NCI-H524 treated with DMSO at 0.1 percent for 48 hours (cell line): Measurements from ENCODE around the gene GJB2.

ENCODE experiments used
- DNase-seq: peaks from one replicate; lab custom pipeline; 2025; lab: John Stamatoyannopoulos, UW

The GJB2 gene

DNA sequence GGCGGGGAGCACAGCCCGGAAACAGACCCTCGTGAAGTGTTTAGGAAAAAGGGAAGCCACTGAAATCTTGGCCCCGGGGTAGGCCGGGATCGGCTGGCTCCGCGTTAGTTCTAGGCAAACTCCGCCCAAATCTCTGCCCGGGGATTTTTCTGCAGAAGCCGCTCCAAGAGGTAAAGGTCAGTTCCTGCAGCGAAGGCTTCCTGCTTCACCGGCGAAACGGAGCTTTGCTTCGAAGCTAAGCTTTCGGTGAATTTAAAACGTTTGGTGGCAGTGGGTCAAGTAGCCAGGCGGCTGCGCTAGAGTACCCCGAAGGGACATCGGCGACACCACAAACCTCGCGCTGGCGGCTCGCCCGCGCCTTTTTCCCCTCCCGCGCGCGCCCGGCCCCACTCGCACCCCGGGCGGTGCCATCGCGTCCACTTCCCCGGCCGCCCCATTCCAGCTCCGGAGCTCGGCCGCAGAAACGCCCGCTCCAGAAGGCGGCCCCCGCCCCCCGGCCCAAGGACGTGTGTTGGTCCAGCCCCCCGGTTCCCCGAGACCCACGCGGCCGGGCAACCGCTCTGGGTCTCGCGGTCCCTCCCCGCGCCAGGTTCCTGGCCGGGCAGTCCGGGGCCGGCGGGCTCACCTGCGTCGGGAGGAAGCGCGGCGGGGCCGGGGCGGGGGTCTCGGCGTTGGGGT is 441 bp downstream of the GJB2 start:
- no peak for DNase-seq

DNA sequence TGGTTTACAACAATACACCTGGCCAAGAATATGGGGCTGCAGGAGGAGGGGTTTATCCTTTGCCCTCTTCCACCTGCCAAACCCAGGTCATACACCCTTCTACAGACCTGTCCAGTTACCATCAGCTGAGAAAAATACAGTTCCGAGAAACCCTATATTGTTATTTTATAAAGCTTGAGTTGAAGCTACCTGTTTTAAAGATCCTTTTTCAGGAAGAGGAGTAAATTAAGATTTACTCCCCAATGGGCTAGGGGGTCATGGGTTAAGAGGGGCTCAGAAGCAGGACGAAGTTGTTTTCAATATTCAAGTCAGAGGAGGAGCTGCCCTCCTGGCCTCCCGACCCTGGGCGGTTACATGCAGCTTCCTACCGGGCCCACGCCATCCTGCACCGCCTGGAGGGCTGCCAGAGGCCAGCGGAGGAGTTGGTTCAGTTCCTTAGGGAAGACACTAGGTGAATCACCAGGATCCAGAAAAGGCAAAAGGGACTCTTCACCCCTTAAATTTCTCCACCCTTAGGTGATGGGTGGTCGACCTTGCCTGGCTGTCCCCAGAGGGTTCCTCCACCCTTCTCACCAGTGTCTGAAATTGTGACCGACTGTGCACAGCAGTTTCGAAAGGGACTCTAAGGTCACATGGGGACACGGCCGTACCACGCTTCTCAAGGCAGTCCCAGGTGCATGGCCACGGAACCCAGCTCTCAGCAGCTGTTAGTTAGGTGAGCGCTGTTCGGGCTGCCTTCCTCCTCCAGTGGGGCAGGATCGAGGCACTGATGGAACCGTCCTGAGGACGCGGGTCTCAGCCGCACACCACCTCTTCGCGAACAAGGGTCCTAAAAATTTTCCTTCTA is 1.2 kb downstream of the GJB2 start:
- DNase-seq, result no peak

DNA sequence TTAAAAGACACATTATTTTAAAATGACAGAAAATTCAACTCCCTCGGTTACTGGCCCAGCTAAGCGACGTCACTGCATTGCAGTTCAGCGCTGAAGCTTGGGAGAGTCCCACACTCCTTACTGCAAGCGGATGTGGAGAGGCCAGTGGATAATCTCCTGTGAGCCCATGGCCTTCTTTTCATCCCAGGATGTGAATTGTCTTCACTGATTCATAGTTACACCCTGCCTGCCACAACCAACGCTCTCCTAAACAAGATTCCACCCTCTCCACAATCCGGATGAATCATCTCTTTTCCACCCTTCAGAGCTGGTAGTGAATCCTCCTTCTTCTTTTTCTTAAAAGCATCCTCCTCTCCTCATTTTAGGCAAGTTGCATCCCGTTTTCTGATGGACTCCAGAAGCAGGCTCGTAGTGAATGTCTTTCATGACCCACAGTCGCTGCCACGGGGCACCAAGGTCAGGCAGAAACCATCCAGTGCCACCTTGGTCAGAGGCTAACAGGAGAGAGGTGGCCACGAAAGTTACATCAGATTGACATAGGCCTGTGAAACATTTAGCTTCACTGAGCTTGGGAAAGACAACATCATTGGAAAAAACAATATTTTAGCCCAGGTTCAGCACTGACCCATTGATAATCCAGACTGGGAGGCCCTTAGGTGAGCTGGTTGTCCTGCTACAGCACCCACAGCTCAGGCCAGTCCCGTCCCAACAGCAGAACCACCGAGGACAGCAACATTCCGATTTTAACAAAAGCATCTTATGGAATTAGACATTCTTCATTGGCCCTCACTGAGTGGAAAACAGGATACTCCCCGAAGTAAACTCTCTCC is 2.0 kb downstream of the GJB2 start:
- DNase-seq, result no peak

DNA sequence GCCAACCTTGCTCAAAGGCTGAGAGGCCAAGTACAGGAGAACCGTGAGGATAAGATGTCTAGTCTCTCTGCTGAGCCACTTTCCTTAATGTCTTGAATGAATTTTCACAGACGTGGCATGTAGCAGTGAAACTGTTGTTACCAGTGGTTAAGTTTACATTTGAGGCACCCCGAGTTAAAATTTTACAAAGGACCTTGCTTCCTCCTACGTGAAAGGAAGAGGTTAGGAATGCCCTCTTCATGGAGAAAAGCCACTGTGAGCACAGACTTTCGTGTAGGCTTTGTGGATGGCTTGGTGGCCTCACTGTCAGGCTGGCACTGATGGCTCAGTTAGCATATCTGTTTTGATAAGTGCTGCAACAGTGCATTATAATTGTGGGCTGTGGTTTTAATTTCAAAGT is 2.7 kb downstream of the GJB2 start:
- DNase-seq, result no peak

DNA sequence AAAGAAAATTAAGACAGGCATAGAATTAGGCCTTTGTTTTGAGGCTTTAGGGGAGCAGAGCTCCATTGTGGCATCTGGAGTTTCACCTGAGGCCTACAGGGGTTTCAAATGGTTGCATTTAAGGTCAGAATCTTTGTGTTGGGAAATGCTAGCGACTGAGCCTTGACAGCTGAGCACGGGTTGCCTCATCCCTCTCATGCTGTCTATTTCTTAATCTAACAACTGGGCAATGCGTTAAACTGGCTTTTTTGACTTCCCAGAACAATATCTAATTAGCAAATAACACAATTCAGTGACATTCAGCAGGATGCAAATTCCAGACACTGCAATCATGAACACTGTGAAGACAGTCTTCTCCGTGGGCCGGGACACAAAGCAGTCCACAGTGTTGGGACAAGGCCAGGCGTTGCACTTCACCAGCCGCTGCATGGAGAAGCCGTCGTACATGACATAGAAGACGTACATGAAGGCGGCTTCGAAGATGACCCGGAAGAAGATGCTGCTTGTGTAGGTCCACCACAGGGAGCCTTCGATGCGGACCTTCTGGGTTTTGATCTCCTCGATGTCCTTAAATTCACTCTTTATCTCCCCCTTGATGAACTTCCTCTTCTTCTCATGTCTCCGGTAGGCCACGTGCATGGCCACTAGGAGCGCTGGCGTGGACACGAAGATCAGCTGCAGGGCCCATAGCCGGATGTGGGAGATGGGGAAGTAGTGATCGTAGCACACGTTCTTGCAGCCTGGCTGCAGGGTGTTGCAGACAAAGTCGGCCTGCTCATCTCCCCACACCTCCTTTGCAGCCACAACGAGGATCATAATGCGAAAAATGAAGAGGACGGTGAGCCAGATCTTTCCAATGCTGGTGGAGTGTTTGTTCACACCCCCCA is 3.8 kb downstream of the GJB2 start:
- no peak for DNase-seq

DNA sequence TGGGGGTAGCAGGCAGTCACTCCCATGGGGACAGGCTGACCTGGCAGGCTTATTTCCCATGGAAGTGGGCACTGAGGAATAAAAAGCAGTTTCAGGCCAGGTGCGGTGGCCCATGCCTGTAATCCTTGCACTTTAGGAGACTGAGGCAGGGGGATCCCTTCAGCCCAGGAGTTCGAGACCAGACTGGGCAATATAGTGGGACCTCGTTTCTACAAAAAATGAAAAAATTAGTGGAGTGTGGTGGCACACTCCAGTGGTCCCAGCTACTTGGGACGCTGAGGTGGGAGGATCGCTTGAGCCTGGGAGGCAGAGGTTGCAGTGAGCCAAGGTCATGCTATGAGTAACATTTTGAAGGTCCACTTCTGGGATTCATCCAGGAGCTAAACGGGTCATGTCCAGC is 6.0 kb downstream of the GJB2 start:
- no peak for DNase-seq

DNA sequence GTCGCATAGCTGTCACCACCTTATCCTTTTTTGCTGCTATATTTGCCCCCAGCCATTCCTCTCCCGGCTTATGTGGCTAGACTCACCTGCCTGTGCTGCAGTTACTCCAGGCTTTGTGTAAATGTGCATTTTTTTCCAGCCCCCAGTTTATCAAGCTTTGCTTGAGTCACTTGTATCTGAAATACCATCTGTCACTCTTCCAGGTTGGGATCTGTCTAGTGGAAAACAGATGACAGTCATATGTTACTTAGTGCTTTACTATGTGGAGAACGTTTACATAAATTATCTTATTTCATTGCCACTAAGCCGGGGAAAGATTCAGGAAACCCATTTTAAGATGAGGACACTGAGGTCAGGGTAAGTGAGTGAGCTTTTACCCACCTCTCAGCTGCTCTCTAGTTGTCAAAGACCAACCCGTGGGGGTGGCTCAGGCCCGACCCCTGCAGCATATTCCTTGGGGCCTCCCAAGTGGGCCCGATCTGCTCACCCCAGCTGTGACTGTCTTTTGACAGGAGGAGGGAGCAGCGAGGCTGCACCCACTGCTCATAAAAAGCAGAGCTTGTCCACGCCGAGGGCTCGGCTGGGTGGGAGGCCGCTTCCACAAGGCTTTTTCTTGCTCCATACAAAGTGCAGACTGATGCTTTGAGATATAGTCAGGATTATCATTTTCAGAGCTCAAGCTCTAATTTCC is 7.2 kb downstream of the GJB2 start:
- peak; percentile 81 for DNase-seq

DNA sequence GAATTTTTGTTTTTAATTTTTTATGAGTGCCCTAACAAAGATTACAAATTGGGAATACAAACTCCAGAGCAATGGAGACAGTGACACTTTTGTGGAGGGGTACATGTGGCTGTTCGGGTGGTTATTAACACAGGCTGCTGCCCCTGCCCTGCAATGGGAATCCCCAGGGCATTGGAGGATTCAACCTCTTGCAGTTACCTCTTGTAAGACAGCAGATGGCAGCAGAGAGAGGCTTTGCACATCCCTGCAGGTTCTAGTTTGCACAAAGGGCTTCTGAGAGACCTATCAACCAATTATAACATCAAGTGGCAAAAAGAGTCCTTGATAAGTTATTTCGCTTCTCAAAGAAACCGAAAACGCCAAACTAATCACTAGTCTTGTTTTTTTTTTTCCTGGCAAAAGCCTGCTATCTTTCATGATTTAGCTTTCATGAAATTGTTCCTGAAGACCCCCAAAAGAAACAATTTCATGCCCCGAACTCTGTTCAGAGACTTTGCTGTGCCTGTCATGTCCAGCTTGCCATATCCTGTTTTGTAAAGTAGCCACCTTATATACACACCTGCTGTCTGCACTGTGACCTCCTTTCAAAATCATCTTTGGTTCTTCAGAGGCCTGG is 10.4 kb downstream of the GJB2 start:
- peak; percentile 60 for DNase-seq

DNA sequence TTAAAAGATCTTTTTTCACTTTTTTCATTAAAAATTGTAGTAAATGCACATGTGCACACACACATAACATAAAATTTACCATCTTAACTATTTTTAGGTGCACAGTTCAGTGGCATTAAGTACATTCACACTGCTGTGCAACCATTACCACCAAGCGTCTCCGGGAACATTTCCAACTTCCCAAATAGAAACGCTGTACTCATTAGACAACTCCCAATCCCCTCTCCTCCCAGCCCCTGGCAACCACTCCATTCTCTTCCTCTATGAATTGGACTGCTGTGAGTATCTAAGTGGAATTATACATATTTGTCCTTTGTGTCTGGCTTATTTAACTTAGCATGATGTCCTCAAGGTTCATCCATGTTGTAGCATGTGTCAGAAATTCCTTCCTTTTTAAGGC is 11.6 kb downstream of the GJB2 start:
- no peak for DNase-seq

DNA sequence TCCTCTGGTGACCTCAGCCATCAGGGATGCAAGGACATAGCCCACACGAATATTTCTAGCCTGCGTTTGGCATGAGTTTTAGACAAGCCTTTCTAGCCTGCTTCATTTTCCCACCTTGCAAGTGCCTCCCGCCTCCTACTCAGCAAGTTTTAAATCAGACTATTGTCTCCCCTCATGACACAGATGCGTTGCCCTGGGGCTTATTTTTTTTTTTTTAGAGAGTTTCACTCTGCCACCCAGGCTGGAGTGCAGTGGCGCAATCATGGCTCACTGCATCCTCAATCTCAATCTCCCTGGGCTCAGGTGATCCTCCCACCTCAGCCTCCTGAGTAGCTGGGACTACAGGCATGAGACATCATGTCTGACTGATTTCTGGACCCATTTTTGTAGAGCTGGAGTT is 14.6 kb downstream of the GJB2 start:
- no peak for DNase-seq

DNA sequence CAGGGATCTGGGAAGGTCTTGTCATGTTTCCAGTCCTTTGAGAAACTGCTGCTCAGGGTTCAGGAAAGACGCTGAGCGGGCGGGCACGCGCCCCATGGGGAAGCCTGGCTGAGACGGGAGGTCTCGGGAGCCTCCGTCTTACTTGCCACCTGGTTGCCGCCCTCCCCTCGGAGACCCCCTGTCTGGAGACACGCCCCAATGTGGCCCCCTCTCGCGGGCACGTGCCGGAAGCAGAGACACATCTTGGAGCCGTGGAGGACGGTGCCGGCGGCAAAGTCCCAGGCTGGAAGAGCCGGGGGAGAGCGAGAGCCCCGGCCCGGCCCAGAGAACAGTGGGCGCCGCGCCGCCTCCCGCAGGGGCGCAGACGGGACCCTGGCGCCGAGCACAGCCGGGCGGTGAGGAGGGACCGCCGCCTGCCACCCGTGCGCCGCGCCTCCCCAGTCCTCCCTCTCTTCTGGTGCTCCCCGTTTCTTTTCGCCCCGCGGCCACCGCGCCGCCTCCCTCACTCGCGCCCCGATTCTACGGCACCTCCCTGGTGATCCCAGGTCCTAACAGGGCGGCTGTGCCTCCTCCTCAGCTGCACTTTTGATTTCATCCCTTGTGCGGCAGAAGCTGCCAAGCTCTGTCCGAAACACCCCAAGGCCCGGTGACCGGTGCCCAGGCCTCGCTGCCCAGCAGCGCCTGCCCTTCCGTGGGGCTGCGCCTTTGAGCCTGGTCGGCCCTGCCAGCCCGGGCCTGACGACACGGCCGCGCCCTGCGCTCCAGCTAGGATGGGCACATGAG is 15.5 kb downstream of the GJB2 start:
- no peak for DNase-seq

DNA sequence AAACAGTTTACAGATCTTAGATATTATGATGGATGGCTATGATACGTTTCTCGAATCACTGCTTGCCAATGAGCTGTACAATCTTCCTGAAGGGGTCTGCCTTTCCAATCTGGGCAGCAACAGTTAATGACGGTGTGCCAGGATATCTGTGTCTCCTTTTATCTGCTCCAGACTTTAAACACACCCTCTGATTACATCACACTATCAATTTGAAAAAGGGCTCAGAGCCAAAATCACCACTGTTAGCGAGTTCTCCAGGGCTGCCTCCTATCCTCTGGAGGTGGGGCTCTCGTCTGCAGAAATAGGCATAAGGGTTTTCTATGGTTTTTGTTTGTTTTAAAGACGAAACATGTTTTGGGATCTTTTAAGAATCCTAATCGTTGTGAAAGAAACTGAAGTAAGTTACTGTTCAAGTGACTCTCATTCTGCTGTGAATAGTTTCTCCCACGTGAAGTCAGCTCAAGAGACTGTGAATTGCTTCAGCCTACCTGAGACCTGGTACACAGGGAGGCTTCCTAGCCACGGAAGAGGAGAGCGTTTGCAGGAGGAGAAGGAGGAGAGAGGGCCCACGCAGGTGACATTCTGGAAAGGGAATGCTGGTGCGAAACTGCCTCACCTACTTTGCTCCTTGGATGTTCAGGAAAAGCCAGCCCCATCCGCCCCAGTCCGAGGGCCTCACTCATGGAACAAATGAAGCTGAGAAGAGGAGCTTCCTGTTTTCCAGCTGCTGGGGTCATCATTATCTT is 16.7 kb downstream of the GJB2 start:
- no peak for DNase-seq

DNA sequence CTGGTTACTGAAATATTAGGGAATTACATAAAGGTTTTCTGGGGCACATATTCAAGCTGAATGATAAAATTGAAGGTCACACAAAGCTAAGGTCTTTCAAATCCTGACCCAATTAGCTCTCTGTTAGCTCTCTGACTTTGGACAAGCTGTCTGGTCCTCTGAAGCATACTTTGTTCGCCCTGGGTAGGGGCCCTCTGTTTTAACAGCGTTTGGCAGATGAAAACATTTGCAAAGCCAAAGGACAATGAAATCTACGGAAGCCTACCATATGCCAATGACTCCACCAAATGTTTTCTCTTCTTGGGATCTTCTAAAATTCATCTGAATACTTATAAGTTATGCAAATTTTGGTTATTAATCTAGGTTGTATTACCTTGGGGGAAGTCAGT is 17.3 kb downstream of the GJB2 start:
- no peak for DNase-seq

DNA sequence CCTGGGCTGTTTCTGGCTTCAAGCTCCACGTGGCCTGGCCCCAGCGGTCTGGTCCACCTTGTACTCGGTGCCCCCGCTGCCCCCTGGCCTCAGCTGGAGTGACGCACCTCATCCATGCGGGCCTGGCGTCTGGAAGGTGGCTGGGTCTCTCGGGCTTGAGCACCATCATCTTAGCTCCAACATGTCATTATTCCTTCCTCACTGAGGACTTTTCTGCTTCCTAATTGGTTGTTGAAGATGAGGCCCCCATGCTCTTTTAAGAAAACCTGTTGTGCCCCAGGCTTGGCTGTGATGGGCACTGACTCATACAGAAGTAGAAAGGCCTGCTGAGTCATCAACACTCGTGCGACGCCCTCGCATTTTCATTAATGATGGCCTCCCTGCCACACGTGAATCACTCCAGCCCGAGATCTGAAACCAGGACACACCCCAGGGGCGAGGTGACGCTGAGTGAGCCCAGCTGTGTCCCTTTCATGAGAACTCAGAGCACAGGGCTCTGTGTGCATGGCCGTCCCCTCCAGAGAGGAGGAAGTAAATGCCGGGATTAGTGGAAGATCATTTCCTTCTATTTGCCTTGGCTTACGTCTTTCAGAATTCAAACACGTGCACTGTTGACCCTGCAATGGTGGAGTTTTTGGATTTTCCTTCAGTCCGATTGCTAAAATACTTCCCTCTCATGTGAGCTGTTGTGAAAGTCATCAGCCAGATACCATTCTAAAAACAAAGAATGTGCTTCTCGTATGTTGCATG is 17.9 kb downstream of the GJB2 start:
- DNase-seq, result no peak

DNA sequence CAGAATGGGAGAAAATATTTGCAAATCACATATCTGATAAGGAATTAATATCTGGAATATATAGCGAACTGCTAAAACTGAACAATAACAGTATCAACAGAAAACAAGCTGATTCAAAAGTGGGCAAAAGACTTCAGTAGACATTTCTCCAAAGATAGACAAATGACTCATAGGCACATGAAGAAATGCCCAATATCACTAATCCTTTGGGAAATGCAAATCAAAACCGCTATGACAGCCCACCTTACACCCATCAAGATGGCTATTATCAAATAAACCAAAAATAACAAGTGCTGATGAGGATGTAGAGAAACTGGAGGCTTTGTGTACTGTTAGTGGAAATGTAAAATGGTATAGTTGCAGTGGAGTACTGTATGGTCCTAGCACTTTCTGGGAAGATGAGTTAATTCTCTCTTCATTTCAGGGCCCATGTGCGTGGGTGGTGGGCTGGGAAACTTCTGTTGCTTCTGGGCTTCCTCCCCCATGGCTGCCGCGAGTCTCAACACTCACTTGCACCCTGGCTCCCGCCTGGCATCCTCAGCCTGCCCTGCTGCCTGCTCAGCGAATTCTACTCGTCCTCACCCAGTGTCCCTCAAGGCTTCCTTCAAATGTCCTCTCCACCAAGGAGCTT is 19.5 kb downstream of the GJB2 start:
- DNase-seq, result no peak

DNA sequence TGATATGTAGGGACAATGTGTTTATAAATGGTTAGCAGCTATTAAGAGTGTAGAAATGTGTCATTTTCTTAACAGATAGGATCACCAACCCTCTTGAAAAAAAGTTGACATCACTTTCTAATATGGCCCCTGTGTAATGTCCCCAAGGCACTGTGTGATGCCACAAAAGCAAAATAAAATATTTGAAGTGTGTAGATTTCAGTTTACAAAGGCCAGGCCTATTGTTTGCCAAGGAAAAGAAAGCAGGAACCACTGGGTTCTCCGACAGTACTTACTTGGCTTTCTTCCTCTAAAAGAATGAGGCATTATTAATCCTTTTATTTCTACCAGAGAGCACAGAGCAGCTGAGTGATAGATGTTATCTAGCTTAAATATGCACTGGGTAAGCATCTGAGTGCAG is 21.4 kb downstream of the GJB2 start:
- DNase-seq, result no peak

DNA sequence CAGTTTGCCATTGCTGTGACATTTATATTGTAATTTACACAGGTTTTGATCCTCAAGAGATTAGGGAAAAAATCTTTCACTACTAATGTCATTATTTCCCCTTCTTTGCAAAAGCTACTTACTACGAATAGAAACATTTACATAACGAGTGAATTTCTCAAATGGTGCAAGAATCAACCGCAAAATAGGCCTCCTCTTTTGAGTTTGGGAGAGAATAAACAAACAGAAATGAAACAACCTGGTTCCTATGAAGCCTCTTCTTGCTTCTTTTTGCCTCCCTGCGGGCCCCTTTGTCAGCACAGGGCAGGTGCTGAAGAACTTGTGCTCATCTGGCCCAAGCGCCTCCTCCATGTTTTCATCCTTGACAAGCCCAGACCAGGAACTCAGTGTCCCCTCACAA is 21.8 kb downstream of the GJB2 start:
- DNase-seq, result no peak

DNA sequence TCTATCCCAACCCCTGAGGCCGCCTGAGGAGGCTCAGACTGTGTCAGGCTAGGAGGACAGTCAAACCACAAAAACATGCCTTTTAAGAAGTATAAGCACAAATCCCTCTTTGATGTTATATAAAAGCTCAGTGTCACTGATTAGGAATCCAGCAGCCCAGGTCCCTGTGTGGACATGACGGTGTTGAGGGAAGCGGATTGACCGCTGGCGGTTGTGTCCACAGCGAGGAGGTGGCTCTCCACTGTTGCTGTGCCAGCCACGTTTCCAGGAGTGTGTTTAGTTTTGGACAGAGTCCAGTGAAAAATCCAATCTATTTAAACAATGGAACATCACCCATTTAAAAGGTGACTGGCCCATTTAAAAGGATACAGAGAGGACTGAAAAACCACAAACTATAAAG is 24.3 kb downstream of the GJB2 start:
- no peak for DNase-seq
